RPMI7951 (cell line): Measurements from ENCODE around the gene ZFAND6. TPM values are rescaled to one million over a fixed set of nuclear protein-coding genes. Genes with fewer than 3 reads are reported as not detected.

Experiments
- DNase-seq: peaks from one replicate; pipeline ENCODE4 v3.0.0-alpha.2; 2012; ENCODE audit warnings: low read depth
- total RNA-seq: library from RNA; depleted of rRNA; stranded (reverse); fragments of >200 nt; shearing (Covaris generic); gene quantifications from 2 replicates; pipeline ENCODE4 v1.2.3, GENCODE V29; 2014

Gene ZFAND6
- total RNA-seq, 1 experiment from 2014 or later, result 175 TPM

GRCh38 chr15:80170596-80170995, 111.1 kb downstream of the ZFAND6 start:
- DNase-seq, result no peak

- no peak for DNase-seq
These were observed 112.3 kb downstream of the ZFAND6 start for GRCh38 chr15:80171787-80172186.

DNA sequence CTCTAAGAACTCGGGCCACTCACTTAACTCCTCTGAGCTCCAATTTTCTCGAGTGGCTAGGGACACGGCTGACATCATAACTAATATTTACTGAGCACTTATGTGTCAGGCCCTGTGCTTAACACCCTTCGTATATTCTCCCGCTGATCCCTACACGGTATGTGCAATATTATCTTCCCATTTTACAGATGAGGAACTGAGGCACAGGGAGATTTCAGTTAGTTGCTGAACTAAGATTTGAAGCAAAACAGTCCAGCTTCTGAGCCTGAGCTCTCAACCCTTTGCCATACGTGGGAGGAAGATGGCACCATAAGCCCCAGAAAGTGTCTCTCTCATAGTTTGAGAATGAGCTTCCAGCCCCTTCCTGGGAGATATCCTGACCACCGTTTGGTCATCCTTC, 112.9 kb downstream of the ZFAND6 start:
- no peak for DNase-seq

GRCh38 chr15:80173022-80173759, 113.7 kb downstream of the ZFAND6 start:
- peak; percentile 54 for DNase-seq

GRCh38 chr15:80174017-80174746, 114.7 kb downstream of the ZFAND6 start:
- DNase-seq, result peak; percentile 71

- no peak for DNase-seq
These were observed 116.0 kb downstream of the ZFAND6 start for GRCh38 chr15:80175436-80175835.

DNA sequence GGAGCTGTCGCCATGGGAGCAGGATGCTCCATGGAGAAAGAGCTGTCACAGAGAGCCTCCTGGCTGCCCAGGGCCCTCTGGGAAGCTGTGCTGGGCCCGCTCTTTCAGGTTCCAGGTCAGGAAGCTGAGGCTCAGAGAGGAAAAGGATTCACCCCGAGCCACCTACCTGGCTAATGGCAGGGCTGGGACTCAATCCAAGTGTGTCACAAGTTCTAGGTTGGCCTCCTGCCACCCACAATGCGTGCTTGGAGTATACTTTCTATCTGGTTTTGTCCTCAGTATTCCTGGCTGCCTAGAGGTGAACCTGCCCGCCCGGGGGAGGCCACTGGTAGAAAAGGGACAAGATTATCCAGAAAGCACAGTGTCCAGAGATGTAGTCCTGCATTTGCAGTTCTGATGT, 117.0 kb downstream of the ZFAND6 start:
- no peak for DNase-seq

DNA sequence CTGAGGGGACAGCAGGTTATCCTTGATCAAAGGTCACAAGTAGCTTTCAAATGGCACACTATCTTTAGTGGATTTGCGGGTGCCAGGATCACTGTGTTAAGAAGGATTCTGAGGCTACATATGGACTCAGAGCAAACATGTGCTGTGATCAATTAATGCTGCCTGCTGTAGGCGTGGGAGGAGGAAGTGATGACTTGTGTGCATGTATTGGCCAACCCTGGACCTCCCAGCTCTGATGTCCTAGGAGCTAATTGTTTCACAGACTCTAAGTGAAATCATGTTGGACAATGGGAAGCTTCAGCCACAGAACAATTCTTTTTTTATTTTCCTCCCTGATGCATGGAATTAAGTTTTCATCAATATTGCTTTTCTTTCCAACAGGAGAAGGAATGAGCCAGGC, 117.7 kb downstream of the ZFAND6 start:
- DNase-seq, result no peak

DNA sequence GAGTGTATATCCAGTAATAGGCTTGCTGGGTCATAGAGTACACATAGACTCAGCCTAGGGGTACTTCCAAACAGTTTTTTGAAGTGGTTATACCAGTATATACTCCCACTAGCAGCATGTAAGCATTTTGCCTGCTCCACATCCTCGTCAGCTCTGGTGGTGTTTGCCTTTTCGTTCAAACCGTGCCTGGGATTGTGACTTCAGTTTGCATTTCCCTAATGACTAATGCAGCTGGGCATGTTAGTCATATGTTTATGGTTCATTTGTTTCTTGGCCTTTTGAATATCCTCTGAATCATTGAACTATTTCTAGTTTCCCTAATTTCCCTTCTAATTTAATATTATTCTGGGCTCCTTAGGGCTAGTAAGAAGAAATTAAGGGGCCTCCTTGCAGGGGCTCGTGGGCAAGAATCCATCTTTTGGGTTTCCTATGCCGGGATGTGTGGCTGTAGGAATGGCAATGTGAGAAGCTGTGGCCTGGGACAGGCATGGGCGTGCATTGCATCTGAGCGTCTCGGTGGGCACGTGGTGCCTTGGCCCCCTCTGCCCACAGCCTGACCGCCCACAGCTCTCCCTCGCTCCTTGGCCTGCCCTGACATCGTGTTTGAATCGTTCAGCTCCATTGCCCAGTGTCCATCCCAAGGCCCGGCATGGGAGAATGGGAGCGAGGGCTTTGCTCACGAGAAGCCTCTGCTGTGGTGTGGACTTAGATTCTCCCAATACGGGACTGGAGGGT, 119.7 kb downstream of the ZFAND6 start:
- DNase-seq, result peak; percentile 96

DNA sequence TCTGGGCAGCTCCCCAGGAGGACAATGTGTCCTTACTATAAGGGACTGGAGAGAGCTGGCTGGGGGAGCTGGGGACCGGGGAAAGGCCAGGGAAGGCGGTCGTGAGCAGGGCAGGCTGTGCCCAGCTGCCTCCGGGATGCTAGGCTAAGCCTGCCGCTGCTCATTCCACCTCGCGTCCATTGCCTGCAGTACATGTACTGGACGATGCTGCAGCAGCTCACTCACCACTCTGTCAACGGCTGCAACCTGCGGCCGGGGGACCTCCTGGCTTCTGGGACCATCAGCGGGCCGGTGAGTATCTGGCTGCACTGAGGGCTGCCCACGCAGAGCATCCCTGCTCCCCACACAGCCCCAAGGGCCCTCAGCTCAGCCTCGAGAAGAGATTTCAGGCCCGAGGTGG, 120.5 kb downstream of the ZFAND6 start:
- DNase-seq, result no peak

GRCh38 chr15:80180468-80180867, 121.0 kb downstream of the ZFAND6 start:
- no peak for DNase-seq

- DNase-seq, result no peak
These were observed 121.5 kb downstream of the ZFAND6 start for GRCh38 chr15:80180986-80181385.

DNA sequence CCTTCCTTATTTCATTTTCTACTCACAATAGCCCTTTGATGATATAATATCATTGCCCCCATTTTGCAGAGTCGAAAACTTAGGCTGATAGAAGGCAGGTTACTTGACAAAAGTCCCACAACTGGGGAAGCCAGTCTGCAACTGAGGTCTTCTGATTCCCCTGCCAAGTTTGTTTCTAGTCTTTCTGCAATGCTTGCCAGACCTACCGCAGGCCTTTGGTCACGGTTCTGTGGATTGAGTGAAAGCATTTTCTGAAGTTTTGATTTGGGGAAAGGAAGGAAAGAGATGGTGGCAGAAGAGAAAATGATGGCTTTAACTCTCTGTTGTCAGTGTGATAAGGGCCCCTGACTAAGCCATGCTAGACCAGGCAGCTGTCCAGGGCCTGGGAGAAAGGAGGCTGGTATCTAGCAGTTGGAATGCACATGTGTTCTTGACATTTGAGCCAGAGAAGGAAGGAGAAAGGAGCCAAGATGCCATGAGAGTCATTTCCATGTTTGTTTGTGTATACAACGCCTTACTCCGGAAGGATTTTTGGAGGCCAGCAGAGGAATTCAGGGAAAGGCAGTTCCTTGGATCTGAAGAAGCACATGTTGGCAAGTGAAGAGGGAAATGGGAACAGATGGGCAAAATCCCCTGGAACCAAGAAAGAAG, 123.3 kb downstream of the ZFAND6 start:
- peak; percentile 81 for DNase-seq

DNA sequence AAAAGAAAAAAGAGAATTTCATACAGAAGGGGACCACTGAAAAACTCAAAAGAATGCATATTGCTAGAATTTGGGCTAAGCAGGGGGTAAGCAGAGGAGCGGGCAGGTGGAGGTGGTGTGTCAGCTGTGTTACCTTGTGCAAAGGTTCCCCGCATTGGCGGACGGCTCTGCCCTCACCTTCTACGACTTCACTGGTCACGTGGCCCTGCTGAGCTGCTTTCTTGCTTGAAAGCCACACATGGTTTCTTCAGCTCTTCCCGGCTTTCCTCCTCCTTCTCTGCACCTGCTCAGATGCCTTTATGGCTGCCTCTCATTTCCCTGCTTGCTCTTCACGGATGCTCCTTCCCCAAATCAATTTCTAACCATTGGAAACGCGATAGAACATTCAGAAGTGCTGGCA, 123.8 kb downstream of the ZFAND6 start:
- no peak for DNase-seq

GRCh38 chr15:80183886-80184285, 124.4 kb downstream of the ZFAND6 start:
- no peak for DNase-seq

- DNase-seq, result no peak
These were observed 125.1 kb downstream of the ZFAND6 start for GRCh38 chr15:80184554-80184953.

- DNase-seq, result no peak
These were observed 125.7 kb downstream of the ZFAND6 start for GRCh38 chr15:80185152-80185551.

GRCh38 chr15:80186066-80186465, 126.6 kb downstream of the ZFAND6 start:
- DNase-seq, result no peak

- DNase-seq, result no peak
These were observed 127.1 kb downstream of the ZFAND6 start for GRCh38 chr15:80186597-80186996.
